Measurements from ENCODE around the gene LDB3. TPM values are rescaled to one million over a fixed set of nuclear protein-coding genes. Genes with fewer than 3 reads are reported as not detected.
A peak's percentile ranks its signal among the peaks of the same experiment; 100 is the strongest.

LDB3 gene
- total RNA-seq, 1 experiment from 2014 or later: 0.04 TPM

- ChIA-PET CTCF (no interaction called here), POLR2A (ENCODE audit: unreplicated experiment) (no interaction called here)
- H3K27ac ChIP-seq (ENCODE audit: low read length): no peak overlapping the region
- ATAC-seq (no peak), DNase-seq (no peak)
- BruUV-seq (replicated peaks): no TSS peak
- no peak overlapping the region for H3K9ac ChIP-seq (ENCODE audit: low read length)
- H3K27me3 ChIP-seq (ENCODE audit: low read length): no peaks in the 10 kb centered on the region
- TF ChIP-seq EZH2 (IDR thresholded peaks at IDR 0.05; ENCODE audit: low read length, unreplicated experiment) (no peak), EZH2phosphoT487 (IDR thresholded peaks at IDR 0.05; ENCODE audit: borderline replicate concordance, low read length) (no peak), CTCF (conservative IDR thresholded peaks at IDR 0.05; ENCODE audit: low read depth, low read length) (no peak)
- no peaks in the 10 kb centered on the region for H3K9me3 ChIP-seq (ENCODE audit: low read length)
- no peaks in the 10 kb centered on the region for H3F3A ChIP-seq (ENCODE audit: low read length, unreplicated experiment)
- H3K4me2 ChIP-seq (ENCODE audit: low read length): no peak overlapping the region
- no peak overlapping the region for H2AFZ ChIP-seq (ENCODE audit: low read length)
- intact Hi-C loops (cut with micrococcal nuclease): loop anchor here (5.0 kb wide), 2 partner anchors 36 to 124 kb away; partner anchors contain the start of gene WAPL
- no peaks in the 10 kb centered on the region for H4K20me1 ChIP-seq (ENCODE audit: low read length)
- H3K79me2 ChIP-seq (ENCODE audit: low read length): no peaks in the 10 kb centered on the region
- H3K9me2 ChIP-seq (replicated peaks; ENCODE audit: low read length): no peaks in the 10 kb centered on the region
- H3K36me3 ChIP-seq (ENCODE audit: low read depth, low read length): no peaks in the 10 kb centered on the region
- H3K4me1 ChIP-seq (ENCODE audit: insufficient read depth, low read length): peaks cover 36% of the 10 kb centered on the region
- no peak overlapping the region for H3K4me3 ChIP-seq (ENCODE audit: low read length)
Observed at GRCh38 chr10:86646532-86646931, 21.8 kb upstream of the LDB3 start.

GRCh38 chr10:86646933-86647332 is 21.4 kb upstream of the LDB3 start:
- no peaks in the 10 kb centered on the region for H3K27me3 ChIP-seq (ENCODE audit: low read length)
- H2AFZ ChIP-seq (ENCODE audit: low read length): no peak overlapping the region
- H3K9me3 ChIP-seq (ENCODE audit: low read length): no peaks in the 10 kb centered on the region
- TF ChIP-seq EZH2 (IDR thresholded peaks at IDR 0.05; ENCODE audit: low read length, unreplicated experiment): no peak
- no peak for TF ChIP-seq EZH2phosphoT487 (IDR thresholded peaks at IDR 0.05; ENCODE audit: borderline replicate concordance, low read length)
- TF ChIP-seq CTCF (conservative IDR thresholded peaks at IDR 0.05; ENCODE audit: low read depth, low read length): no peak
- POLR2A ChIA-PET (ENCODE audit: unreplicated experiment): no interaction called here
- CTCF ChIA-PET: no interaction called here
- H3F3A ChIP-seq (ENCODE audit: low read length, unreplicated experiment): no peaks in the 10 kb centered on the region
- peaks cover 36% of the 10 kb centered on the region for H3K4me1 ChIP-seq (ENCODE audit: insufficient read depth, low read length)
- H4K20me1 ChIP-seq (ENCODE audit: low read length): no peaks in the 10 kb centered on the region
- no peak overlapping the region for H3K4me2 ChIP-seq (ENCODE audit: low read length)
- no TSS peak for BruUV-seq (replicated peaks)
- H3K36me3 ChIP-seq (ENCODE audit: low read depth, low read length): no peaks in the 10 kb centered on the region
- H3K4me3 ChIP-seq (ENCODE audit: low read length): no peak overlapping the region
- intact Hi-C loops (cut with micrococcal nuclease): loop anchor here (5.0 kb wide), 2 partner anchors 35 to 125 kb away; partner anchors contain the start of gene WAPL
- ATAC-seq: no peak
- H3K9me2 ChIP-seq (replicated peaks; ENCODE audit: low read length): no peaks in the 10 kb centered on the region
- H3K9ac ChIP-seq (ENCODE audit: low read length): no peak overlapping the region
- DNase-seq: no peak
- no peaks in the 10 kb centered on the region for H3K79me2 ChIP-seq (ENCODE audit: low read length)
- no peak overlapping the region for H3K27ac ChIP-seq (ENCODE audit: low read length)

- Histone ChIP-seq H3F3A (ENCODE audit: low read length, unreplicated experiment) (no peaks in the 10 kb centered on the region), H3K4me3 (ENCODE audit: low read length) (no peak overlapping the region), H3K4me2 (ENCODE audit: low read length) (peak overlapping the region; percentile 59), H3K9me3 (ENCODE audit: low read length) (no peaks in the 10 kb centered on the region), H3K9ac (ENCODE audit: low read length) (no peak overlapping the region), H3K27ac (ENCODE audit: low read length) (peak overlapping the region; percentile 36), H3K79me2 (ENCODE audit: low read length) (no peaks in the 10 kb centered on the region), H3K9me2 (replicated peaks; ENCODE audit: low read length) (no peaks in the 10 kb centered on the region), H3K36me3 (ENCODE audit: low read depth, low read length) (no peaks in the 10 kb centered on the region), H4K20me1 (ENCODE audit: low read length) (no peaks in the 10 kb centered on the region), H2AFZ (ENCODE audit: low read length) (no peak overlapping the region), H3K4me1 (ENCODE audit: insufficient read depth, low read length) (peaks cover 32% of the 10 kb centered on the region), H3K27me3 (ENCODE audit: low read length) (no peaks in the 10 kb centered on the region)
- ChIA-PET CTCF (no interaction called here), POLR2A (ENCODE audit: unreplicated experiment) (interaction anchor here (0.6 kb wide), 1 partner anchor 109 kb away, joined by 3 read pairs; the partner anchor contains the start of gene BMPR1A)
- intact Hi-C loops (cut with micrococcal nuclease): loop anchor here (5.0 kb wide), 2 partner anchors 34 to 126 kb away; partner anchors contain the start of gene WAPL
- DNase-seq: peak; percentile 86
- no TSS peak for BruUV-seq (replicated peaks)
- peak; percentile 47 for ATAC-seq
- no peak for TF ChIP-seq EZH2 (IDR thresholded peaks at IDR 0.05; ENCODE audit: low read length, unreplicated experiment)
- TF ChIP-seq EZH2phosphoT487 (IDR thresholded peaks at IDR 0.05; ENCODE audit: borderline replicate concordance, low read length): no peak
Observed at GRCh38 chr10:86647773-86648703, 20.3 kb upstream of the LDB3 start.
